ENCODE data around the gene C1QC. TPM values are rescaled to one million over a fixed set of nuclear protein-coding genes. Genes with fewer than 3 reads are reported as not detected.

C1QC gene
- total RNA-seq, 8 experiments from 2014 or later = 0.27 to 0.71 (median 0.42) TPM; not detected in 5

DNA sequence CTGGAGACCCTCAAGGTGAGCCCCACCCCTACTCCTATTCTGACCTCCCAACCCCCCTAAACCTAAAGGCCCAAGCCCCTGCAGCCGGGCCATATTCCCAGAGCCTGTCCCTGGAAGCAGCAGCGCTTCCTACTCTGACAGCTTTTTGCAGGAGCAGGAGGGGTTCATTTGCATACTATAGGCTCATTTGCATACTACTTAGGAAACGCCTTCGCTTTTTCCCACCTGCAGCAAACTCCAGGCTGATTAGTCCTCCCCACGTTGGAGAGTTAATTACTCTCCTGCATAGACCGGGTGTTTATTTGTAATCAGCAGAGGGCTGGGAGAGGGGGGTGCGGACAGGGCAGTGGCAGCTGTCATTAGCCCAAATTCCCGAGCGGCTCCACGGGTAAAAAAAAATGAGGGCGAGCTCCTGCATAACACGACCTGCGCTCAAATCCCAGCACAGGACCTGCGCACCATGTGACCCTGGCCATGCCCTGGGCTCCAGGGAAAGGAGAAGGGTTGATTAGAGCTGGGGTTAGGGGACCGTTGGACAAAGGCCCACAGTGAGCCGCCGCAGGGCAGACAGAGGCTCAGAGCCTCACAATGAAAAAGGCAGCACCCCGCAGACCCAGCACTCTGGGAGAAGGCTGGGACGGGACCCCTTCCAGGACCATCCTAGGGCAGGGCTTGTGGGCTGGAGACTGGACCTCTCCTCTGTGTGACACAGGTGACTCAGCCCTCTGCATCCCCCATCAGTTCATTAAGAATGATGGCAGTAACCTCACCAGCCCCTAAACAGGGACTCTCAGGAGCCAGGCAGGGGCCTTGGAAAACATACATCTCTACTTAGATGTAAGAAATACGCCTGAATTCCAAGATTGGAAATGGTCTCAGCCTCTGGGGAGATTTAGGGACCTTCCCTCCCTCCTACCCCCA is 16.9 kb upstream of the C1QC start:
- peaks cover 37 to 39% of the 10 kb centered on the region in 2 donors for H3K4me1 ChIP-seq (replicated peaks in 1 of 2)
- ATAC-seq (replicated peaks in 6 of 8) = peak; percentile 75 to 87 (median 82)
- in situ Hi-C loops (cut with MboI; ENCODE audit: low pct_unique_long_range_greater_than_20kb in 2 of 9, low sequenced_read_pairs in 9 of 9, unreplicated experiment in 9 of 9) = loop anchor here in 7 of 9 experiments (25.0 kb wide), 4 partner anchors 214 to 514 kb away; partner anchors contain the start of gene WNT4 (in 3 of the 7)
- no peak overlapping the region for H3K4me3 ChIP-seq
- H3K27ac ChIP-seq = peak overlapping the region in 1 of 2 donors; percentile 48
- 10 to 27% (median 17%) methylated on average over 5 to 7 of the region's 20 CpGs; no CpG with 5 or more reads in 7 of the 10 experiments for WGBS, 10 experiments

DNA sequence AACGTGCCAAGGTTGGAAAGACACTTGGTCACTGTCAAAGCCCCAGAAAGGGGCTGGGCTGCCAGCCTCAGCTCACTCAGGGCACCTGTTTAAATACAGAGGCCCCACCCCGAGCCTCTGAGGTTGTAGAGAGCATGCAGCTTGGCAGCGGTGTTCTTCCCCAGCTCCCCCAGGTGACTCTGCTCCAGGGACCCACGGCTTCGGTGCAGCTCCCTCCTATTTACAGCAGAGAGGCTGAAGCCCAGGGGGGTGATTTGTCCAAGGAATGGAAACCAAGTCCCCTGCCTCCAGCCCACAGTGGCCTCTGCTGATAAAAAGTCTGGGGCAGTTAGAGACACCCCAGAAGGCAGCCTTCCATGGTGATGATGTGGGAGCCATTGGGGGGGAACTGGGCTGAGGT is 16.1 kb upstream of the C1QC start:
- in situ Hi-C loops (cut with MboI; ENCODE audit: low pct_unique_long_range_greater_than_20kb in 2 of 9, low sequenced_read_pairs in 9 of 9, unreplicated experiment in 9 of 9) = loop anchor here in 7 of 9 experiments (25.0 kb wide), 4 partner anchors 215 to 515 kb away; partner anchors contain the start of gene WNT4 (in 3 of the 7)
- 51 to 83% (median 66%) methylated on average over 3 to 4 of the region's 5 CpGs; no CpG with 5 or more reads in 7 of the 10 experiments for WGBS, 10 experiments
- Histone ChIP-seq H3K27ac (no peak overlapping the region), H3K4me1 (replicated peaks in 1 of 2) (peaks cover 42 to 46% of the 10 kb centered on the region in 2 donors), H3K4me3 (no peak overlapping the region)
- peak in 3 of 8 experiments; percentile 12 to 28 (median 17) for ATAC-seq (replicated peaks in 6 of 8)

DNA sequence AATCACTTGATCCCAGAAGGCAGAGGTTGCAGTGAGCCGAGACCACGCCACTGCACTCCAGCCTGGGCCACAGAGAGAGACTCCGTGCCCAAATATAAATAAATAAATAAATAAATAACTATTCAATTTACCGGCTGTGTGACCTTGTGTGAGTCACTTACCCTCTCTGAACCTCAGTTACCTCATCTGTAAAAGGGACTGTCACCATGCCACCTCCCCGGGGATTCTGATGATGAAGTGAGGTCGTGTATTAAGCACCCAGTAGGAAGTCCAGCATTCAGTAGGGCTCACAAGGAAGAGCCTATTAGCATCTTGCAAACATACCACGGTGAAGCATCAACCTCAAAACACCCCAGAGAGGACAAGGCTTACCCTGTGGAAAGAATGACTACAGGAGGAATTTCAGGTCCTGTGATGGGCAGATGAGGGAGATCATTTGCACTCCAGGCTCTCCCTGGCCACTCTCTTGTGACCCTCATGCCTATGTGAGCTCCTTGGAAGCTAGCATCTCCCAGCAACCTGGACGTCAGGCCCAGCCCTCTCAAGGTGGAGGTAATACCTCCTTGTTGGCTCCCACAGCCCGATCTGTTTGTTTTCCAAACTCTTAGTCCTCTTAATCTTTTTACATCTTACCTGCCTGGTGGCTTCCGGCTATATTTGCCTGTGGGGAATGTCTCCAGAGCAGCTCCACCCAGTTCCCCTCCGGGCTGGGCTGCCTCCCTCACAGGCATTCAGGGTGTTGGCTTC is 14.6 kb upstream of the C1QC start:
- WGBS, 10 experiments = 0 to 66% (median 53%) methylated on average over 3 to 10 of the region's 11 CpGs

DNA sequence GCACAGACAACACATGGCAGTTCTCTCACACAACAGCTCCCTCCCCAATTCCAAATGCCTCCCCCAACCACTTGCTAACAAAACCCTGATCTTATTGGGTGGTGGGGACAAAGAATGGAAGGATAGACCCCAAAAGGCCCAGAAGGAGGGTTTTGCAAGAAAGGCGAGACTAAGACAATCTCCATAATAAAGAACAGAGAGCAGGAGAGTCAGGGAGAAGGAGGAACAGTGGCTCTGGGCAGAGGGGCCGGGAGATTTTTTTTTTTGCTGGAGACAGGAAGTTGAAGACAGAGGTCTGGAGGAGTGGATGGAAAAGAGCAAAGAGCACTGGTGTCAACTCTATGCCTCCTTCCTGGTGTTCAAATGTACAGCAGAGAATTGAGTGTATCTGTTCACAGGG is 13.5 kb upstream of the C1QC start:
- no peak overlapping the region for H3K4me3 ChIP-seq
- 0 to 80% (median 22%) methylated on average over 1 to 2 of the region's 2 CpGs; no CpG with 5 or more reads in 1 of the 10 experiments for WGBS, 10 experiments
- no peak overlapping the region for H3K27ac ChIP-seq
- ATAC-seq (replicated peaks in 6 of 8) = no peak
- peaks cover 42 to 46% of the 10 kb centered on the region in 2 donors for H3K4me1 ChIP-seq (replicated peaks in 1 of 2)
- in situ Hi-C loops (cut with MboI; ENCODE audit: low pct_unique_long_range_greater_than_20kb in 2 of 9, low sequenced_read_pairs in 9 of 9, unreplicated experiment in 9 of 9) = loop anchor here in 8 of 9 experiments (10.0 to 25.0 kb wide), 5 partner anchors 205 to 518 kb away; partner anchors contain the start of gene WNT4 (in 3 of the 8)

More for the DNA sequence above, 14.6 kb upstream of the C1QC start:
- H3K4me1 ChIP-seq (replicated peaks in 1 of 2) = peaks cover 42 to 46% of the 10 kb centered on the region in 2 donors
- H3K4me3 ChIP-seq = no peak overlapping the region
- in situ Hi-C loops (cut with MboI; ENCODE audit: low pct_unique_long_range_greater_than_20kb in 2 of 9, low sequenced_read_pairs in 9 of 9, unreplicated experiment in 9 of 9) = loop anchor here in 7 of 9 experiments (25.0 kb wide), 4 partner anchors 217 to 517 kb away; partner anchors contain the start of gene WNT4 (in 3 of the 7)
- ATAC-seq (replicated peaks in 6 of 8) = no peak
- no peak overlapping the region for H3K27ac ChIP-seq

DNA sequence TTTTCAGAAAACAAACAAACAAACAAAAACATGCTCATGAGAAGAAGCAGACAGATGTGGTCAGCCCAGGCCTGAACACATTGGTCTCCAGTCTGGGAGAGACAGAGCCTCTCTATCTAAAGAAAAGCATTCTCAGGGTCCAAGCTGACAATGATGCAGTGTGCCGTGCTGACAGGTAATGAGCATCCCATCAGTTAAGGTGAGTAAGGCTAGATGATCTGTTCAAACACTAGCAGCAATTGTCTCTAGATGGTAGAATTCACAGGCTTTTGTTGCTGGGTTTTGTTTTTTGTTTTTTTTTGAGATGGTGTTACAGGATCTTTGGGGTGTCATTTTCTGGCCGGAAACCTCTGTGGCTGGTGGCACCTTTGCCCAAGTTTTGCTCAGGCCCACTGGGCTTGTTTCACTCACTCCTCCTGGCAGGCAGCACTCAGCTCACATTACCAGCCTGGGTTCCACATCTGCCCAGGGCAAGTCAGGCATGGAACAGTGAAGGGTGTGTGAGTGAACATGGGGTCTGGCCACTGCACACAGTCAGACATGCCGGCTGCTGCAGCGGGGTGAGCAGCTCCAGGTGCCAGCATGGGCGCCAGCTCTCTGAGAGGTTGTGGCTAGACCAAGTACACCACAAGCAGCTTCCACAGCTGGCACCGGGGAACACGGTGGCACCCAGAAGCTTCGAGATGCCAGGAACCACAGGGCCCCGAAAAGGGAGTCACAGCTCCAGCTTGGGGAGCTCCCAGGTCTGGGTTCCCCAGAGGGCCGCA is 9.6 kb upstream of the C1QC start:
- in situ Hi-C loops (cut with MboI; ENCODE audit: low pct_unique_long_range_greater_than_20kb in 2 of 9, low sequenced_read_pairs in 9 of 9, unreplicated experiment in 9 of 9) = loop anchor here in 8 of 9 experiments (10.0 to 25.0 kb wide), 5 partner anchors 209 to 522 kb away; partner anchors contain the start of gene WNT4 (in 3 of the 8)
- no peak overlapping the region for H3K4me3 ChIP-seq
- WGBS, 10 experiments = 0 to 100% (median 78%) methylated on average over 1 to 8 of the region's 10 CpGs; no CpG with 5 or more reads in 3 of the 10 experiments
- H3K27ac ChIP-seq = no peak overlapping the region
- peaks cover 21 to 29% of the 10 kb centered on the region in 2 donors for H3K4me1 ChIP-seq (replicated peaks in 1 of 2)
- ATAC-seq (replicated peaks in 6 of 8) = no peak

DNA sequence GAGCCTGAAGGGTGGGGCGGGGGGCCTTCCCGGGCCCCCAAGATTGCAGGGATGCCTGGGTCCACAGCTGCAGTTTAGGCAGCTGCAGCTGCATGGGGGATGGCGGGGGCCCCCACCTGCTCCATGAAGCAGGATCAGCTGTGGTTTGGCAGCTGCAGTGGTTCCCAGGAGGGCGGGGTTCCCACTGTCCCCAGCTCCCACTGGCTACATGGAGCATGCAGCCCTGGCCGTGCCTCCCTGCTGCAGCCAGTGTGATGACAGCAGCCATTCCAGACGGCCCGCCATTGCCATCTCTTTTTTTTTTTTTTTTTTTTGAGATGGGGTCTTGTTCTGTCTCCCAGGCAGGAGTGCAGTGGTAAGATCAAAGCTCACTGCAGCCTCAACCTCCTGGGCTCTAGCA is 8.0 kb upstream of the C1QC start:
- H3K4me3 ChIP-seq = no peak overlapping the region
- no peak overlapping the region for H3K27ac ChIP-seq
- WGBS, 10 experiments = 0 to 80% (median 50%) methylated on average over 1 to 7 of the region's 7 CpGs; no CpG with 5 or more reads in 3 of the 10 experiments
- ATAC-seq (replicated peaks in 6 of 8) = peak in 3 of 8 experiments; percentile 20 to 65 (median 43)
- in situ Hi-C loops (cut with MboI; ENCODE audit: low pct_unique_long_range_greater_than_20kb in 2 of 9, low sequenced_read_pairs in 9 of 9, unreplicated experiment in 9 of 9) = loop anchor here in 8 of 9 experiments (10.0 to 25.0 kb wide), 5 partner anchors 211 to 523 kb away; partner anchors contain the start of gene WNT4 (in 3 of the 8)
- peaks cover 10 to 22% of the 10 kb centered on the region in 2 donors for H3K4me1 ChIP-seq (replicated peaks in 1 of 2)

DNA sequence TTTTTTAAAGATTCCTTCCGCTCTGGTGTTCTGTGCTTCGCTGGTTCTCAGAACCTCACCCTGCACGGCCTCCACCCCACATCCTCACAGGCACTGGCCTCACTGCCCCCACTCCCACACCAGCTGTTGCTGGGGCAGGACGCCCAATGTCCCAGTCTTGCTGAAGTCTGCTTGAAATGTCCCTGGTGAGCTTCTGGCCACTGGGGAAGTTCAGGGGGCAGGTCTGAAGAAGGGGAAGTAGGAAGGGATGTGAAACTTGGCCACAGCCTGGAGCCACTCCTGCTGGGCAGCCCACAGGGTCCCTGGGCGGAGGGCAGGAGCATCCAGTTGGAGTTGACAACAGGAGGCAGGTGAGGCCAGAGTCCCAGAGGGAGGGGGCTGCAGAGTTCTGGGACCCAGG is 7.1 kb upstream of the C1QC start, which contains the start of gene C1QA:
Gene C1QA (plus strand): TSS at position 276 of the 400 bp plus-strand sequence. CDS start 989 bp downstream, outside the sequence.
- ATAC-seq (replicated peaks in 6 of 8) = no peak
- WGBS, 10 experiments = 0 to 83% (median 40%) methylated on average over 1 to 4 of the region's 5 CpGs; no CpG with 5 or more reads in 1 of the 10 experiments
- in situ Hi-C loops (cut with MboI; ENCODE audit: low pct_unique_long_range_greater_than_20kb in 2 of 9, low sequenced_read_pairs in 9 of 9, unreplicated experiment in 9 of 9) = loop anchor here in 8 of 9 experiments (10.0 to 25.0 kb wide), 5 partner anchors 212 to 524 kb away; partner anchors contain the start of gene WNT4 (in 3 of the 8)

DNA sequence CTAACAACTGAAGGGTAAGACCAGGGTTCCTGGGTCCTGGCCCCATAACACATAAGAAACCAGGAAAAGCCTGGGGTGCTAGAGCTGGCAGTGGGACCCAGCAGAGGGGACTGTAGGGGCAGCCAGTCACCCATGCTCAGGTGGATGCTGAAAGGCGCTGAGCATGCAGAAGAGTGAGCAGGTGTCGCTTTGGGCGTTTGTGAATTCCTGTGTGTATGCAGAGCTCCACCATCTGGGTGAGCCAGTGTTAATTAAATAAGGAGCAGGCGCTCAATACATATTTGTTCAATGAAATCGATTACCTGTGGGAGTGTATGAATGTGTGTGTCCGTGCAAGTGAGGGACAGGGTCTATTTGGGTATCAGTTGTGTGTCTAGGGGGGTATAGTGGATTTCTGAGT is 6.5 kb upstream of the C1QC start:
- Histone ChIP-seq H3K4me1 (replicated peaks in 1 of 2) (peaks cover 8 to 18% of the 10 kb centered on the region in 2 donors), H3K4me3 (no peak overlapping the region), H3K27ac (no peak overlapping the region)
- ATAC-seq (replicated peaks in 6 of 8) = peak in 4 of 8 experiments; percentile 13 to 49 (median 26)
- in situ Hi-C loops (cut with MboI; ENCODE audit: low pct_unique_long_range_greater_than_20kb in 2 of 9, low sequenced_read_pairs in 9 of 9, unreplicated experiment in 9 of 9) = loop anchor here in 8 of 9 experiments (10.0 to 25.0 kb wide), 5 partner anchors 212 to 525 kb away; partner anchors contain the start of gene WNT4 (in 3 of the 8)
- 40 to 84% (median 76%) methylated on average over 1 to 6 of the region's 6 CpGs; no CpG with 5 or more reads in 3 of the 10 experiments for WGBS, 10 experiments

More for the DNA sequence above, 7.1 kb upstream of the C1QC start, which contains the start of gene C1QA:
- Histone ChIP-seq H3K27ac (no peak within 1 kb of the TSS), H3K4me1 (replicated peaks in 1 of 2) (peaks cover 8 to 18% of the 10 kb centered on the region in 2 donors), H3K4me3 (no peak within 1 kb of the TSS)

DNA sequence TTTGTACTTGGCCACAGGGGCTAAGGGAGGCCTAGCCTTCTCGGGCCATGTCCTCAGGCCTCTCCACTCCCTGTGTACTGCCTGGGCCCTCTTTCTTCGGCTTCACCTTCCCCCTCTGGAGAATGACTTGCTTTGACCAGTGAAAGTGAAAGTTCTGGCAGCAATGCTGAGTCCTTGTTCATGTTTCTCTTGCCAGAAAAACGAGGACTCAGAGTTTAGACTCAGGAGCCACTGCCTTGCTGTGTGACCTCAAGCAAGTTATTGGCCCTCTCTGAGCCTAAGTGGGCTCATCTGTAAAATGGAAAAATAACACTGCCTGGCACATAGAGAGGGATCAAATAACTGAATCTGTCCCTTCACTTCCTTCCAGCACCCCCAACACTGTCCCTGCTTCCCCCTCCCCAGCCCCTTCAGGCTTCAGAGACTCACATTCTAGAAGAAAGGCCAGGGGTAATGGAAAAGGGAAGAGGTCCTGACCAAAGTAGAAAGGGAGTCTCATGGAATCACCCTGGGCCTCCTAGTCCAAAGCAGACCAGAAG is 5.5 kb upstream of the C1QC start:
- no peak for ATAC-seq (replicated peaks in 6 of 8)
- Histone ChIP-seq H3K4me3 (no peak overlapping the region), H3K4me1 (replicated peaks in 1 of 2) (peaks cover 8 to 14% of the 10 kb centered on the region in 2 donors), H3K27ac (no peak overlapping the region)
- 20 to 75% (median 53%) methylated on average over 1 to 3 of the region's 3 CpGs; no CpG with 5 or more reads in 4 of the 10 experiments for WGBS, 10 experiments
- in situ Hi-C loops (cut with MboI; ENCODE audit: low pct_unique_long_range_greater_than_20kb in 2 of 9, low sequenced_read_pairs in 9 of 9, unreplicated experiment in 9 of 9) = loop anchor here in 8 of 9 experiments (10.0 to 25.0 kb wide), 5 partner anchors 213 to 526 kb away; partner anchors contain the start of gene WNT4 (in 3 of the 8)

DNA sequence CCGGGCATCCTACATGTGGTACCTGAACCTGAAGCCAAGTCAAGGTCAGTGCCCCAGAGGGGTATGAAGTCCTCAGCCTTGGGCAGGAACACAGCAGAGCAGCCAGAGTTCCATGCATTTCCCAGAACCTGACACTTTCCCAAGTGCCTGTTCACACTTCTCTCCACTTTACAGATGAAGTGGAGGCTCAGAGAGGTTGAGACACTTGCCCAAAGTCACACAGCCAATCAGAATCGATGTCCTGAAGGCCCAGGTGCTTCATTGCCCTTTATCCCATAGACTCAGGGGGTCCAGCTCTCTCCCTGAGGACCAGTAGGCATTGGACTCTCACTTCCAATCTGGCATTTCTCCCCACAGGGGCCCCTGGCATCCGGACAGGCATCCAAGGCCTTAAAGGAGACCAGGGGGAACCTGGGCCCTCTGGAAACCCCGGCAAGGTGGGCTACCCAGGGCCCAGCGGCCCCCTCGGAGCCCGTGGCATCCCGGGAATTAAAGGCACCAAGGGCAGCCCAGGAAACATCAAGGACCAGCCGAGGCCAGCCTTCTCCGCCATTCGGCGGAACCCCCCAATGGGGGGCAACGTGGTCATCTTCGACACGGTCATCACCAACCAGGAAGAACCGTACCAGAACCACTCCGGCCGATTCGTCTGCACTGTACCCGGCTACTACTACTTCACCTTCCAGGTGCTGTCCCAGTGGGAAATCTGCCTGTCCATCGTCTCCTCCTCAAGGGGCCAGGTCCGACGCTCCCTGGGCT is 4.8 kb upstream of the C1QC start:
- Histone ChIP-seq H3K4me3 (no peak overlapping the region), H3K27ac (no peak overlapping the region), H3K4me1 (replicated peaks in 1 of 2) (peaks cover 8 to 14% of the 10 kb centered on the region in 2 donors)
- 60 to 100% (median 85%) methylated on average over 1 to 9 of the region's 23 CpGs; no CpG with 5 or more reads in 3 of the 10 experiments for WGBS, 10 experiments
- no peak for ATAC-seq (replicated peaks in 6 of 8)
- in situ Hi-C loops (cut with MboI; ENCODE audit: low pct_unique_long_range_greater_than_20kb in 2 of 9, low sequenced_read_pairs in 9 of 9, unreplicated experiment in 9 of 9) = loop anchor here in 8 of 9 experiments (10.0 to 25.0 kb wide), 5 partner anchors 214 to 526 kb away; partner anchors contain the start of gene WNT4 (in 3 of the 8)
